SK-N-SH (cell line): ENCODE measurements around the gene ZSCAN21.

Source experiments
- CTCF ChIP-seq: fragments of 200-600 bp; sonication (generic); IDR thresholded peaks from 2 replicates; pipeline ENCODE4 v1.6.1; 2017; ENCODE audit warnings: antibody characterized with exemption, mild to moderate bottlenecking, moderate library complexity
- FOXM1 ChIP-seq: IDR thresholded peaks from 2 replicates; pipeline ENCODE4 v1.4.0; 2012; ENCODE audit warnings: low read depth, mild to moderate bottlenecking
- JUND ChIP-seq: IDR thresholded peaks from 2 replicates; pipeline ENCODE4 v1.4.0; 2012
- NRF1 ChIP-seq: IDR thresholded peaks from 2 replicates; pipeline ENCODE4 v1.6.1; 2012; ENCODE audit warnings: low read depth, mild to moderate bottlenecking, low read length
- RAD21 ChIP-seq: IDR thresholded peaks from 2 replicates; pipeline ENCODE4 v1.6.1; 2012; ENCODE audit warnings: mild to moderate bottlenecking, low read length
- REST ChIP-seq: IDR thresholded peaks from 2 replicates; pipeline ENCODE4 v1.6.1; 2012; ENCODE audit warnings: mild to moderate bottlenecking, low read depth, low read length, moderate library complexity
- RFX5 ChIP-seq: IDR thresholded peaks from 2 replicates; pipeline ENCODE4 v1.6.1; 2012; ENCODE audit warnings: mild to moderate bottlenecking, improper control_type of control experiment, low read length
- SMC3 ChIP-seq: IDR thresholded peaks from 2 replicates; pipeline ENCODE4 v1.6.1; 2012; ENCODE audit warnings: low read depth, low read length, improper control_type of control experiment

GRCh38 chr7:100111156-100111555, 61.6 kb downstream of the ZSCAN21 start:
- TF ChIP-seq NRF1 (no peak), RFX5 (no peak), CTCF (no peak), JUND (no peak), RAD21 (no peak), FOXM1 (no peak), REST (no peak), SMC3 (no peak)
